Measurements from ENCODE around the gene NOS2.
"Not testable (repeated sequence)": the region's sequence is repeated elsewhere in the genome, so short reads cannot be mapped to it uniquely, and the experiment has no call there.

DNA sequence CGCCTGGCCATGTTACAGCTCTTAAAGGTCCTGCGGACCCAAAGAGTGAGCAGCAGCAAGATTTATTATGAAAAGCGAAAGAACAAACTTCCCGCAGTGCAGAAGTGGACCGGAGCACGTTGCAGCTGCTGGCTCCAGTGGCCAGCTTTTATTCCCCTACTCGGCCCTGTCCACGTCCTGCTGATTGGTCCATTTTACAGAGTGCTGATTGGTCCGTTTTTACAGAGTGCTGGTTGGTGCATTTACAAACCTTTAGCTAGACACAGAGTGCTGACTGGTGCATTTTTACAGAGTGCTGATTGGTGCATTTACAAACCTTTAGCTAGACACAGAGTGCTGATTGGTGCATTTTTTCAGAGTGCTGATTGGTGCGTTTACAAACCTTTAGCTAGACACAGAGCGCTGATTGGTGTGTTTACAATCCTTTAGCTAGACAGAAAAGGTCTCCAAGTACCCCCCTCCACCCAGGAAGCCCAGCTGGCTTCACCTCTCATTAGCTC lies 46.5 kb upstream of the NOS2 start:
- TF ChIP-seq, protein P1, sequence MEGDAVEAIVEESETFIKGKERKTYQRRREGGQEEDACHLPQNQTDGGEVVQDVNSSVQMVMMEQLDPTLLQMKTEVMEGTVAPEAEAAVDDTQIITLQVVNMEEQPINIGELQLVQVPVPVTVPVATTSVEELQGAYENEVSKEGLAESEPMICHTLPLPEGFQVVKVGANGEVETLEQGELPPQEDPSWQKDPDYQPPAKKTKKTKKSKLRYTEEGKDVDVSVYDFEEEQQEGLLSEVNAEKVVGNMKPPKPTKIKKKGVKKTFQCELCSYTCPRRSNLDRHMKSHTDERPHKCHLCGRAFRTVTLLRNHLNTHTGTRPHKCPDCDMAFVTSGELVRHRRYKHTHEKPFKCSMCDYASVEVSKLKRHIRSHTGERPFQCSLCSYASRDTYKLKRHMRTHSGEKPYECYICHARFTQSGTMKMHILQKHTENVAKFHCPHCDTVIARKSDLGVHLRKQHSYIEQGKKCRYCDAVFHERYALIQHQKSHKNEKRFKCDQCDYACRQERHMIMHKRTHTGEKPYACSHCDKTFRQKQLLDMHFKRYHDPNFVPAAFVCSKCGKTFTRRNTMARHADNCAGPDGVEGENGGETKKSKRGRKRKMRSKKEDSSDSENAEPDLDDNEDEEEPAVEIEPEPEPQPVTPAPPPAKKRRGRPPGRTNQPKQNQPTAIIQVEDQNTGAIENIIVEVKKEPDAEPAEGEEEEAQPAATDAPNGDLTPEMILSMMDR (IDR thresholded peaks at IDR 0.05) = not testable (repeated sequence)
- TF ChIP-seq EP300, POLR2AphosphoS5, POLR2A (IDR thresholded peaks at IDR 0.05): not testable (repeated sequence)
